Natural killer cell (primary cell): ENCODE results near the gene RRP15. TPM values are rescaled to one million over a fixed set of nuclear protein-coding genes. Genes with fewer than 3 reads are reported as not detected.

Source experiments
- ATAC-seq, 3 donors: fragments of 150-1000 bp in 2 of 3; fragments of 200-7000 bp in 1 of 3; cut with Tn5 transposase; 1 replicate in 1 of 3; 2 replicates in 2 of 3; pipeline ENCODE4 v1.10.0; 2021; ENCODE audit warnings: mild to moderate bottlenecking in 2 of 3, moderate library complexity in 2 of 3
- DNase-seq, 2 donors: peaks; one replicate each; pipeline versions ENCODE4 v3.0.0 to v3.0.0-alpha.2; 2013 to 2021; ENCODE audit warnings: mixed read lengths in 1 of 2
- H3K27ac ChIP-seq: one replicate; pipeline ENCODE4 v1.5.1; 2013; ENCODE audit warnings: mild to moderate bottlenecking, low read length
- H3K27me3 ChIP-seq: one replicate; pipeline ENCODE4 v1.6.1; 2013; ENCODE audit warnings: low read length; ENCODE audit not compliant: control insufficient read depth, insufficient read depth
- H3K36me3 ChIP-seq: one replicate; pipeline ENCODE4 v1.6.1; 2013; ENCODE audit warnings: low read length; ENCODE audit not compliant: control insufficient read depth, insufficient read depth
- H3K4me1 ChIP-seq: one replicate; pipeline ENCODE4 v1.6.1; 2013; ENCODE audit warnings: low read length; ENCODE audit not compliant: control insufficient read depth, insufficient read depth
- H3K4me3 ChIP-seq: one replicate; pipeline ENCODE4 v1.5.1; 2013; ENCODE audit warnings: low read length
- H3K9me3 ChIP-seq: one replicate; pipeline ENCODE4 v1.6.1; 2013; ENCODE audit warnings: low read length; ENCODE audit not compliant: control insufficient read depth, insufficient read depth
- H3K27ac Mint-ChIP-seq, 2 donors: one replicate each; pipeline ENCODE4 v1.8.0; 2022; ENCODE audit warnings: mild to moderate bottlenecking in 2 of 2, mixed read lengths in 2 of 2, moderate library complexity in 1 of 2
- H3K27me3 Mint-ChIP-seq, 2 donors: one replicate each; pipeline ENCODE4 v1.8.0; 2022; ENCODE audit warnings: low read depth in 2 of 2, mixed read lengths in 2 of 2
- H3K36me3 Mint-ChIP-seq: one replicate; pipeline ENCODE4 v1.8.0; 2022; ENCODE audit warnings: mixed read lengths
- H3K4me1 Mint-ChIP-seq, 2 donors: one replicate each; pipeline ENCODE4 v1.8.0; 2022; ENCODE audit warnings: mixed read lengths in 2 of 2
- H3K4me3 Mint-ChIP-seq: one replicate; pipeline ENCODE4 v1.8.0; 2022; ENCODE audit warnings: mild to moderate bottlenecking, moderate library complexity, mixed read lengths
- H3K9me3 Mint-ChIP-seq, 2 donors: one replicate each; pipeline ENCODE4 v1.8.0; 2022; ENCODE audit warnings: mixed read lengths in 2 of 2
- CTCF ChIP-seq: fragments of 200-600 bp; IDR thresholded peaks from one replicate; pipeline ENCODE4 v1.8.0; 2022; ENCODE audit warnings: antibody characterized with exemption
- WGBS: methylation state at CpG from one replicate; pipeline ENCODE4 v1.1.7; 2013; ENCODE audit warnings: missing lambda C conversion rate; ENCODE audit not compliant: insufficient coverage; 5-methylcytosine and 5-hydroxymethylcytosine counted together
- intact Hi-C: fragments of 100-400 bp; cut with micrococcal nuclease; formaldehyde crosslinking; loops from one replicate; pipeline ENCODE4 v1.14.2; 2022
- total RNA-seq, 4 donors: library from RNA; stranded (reverse); fragments of 120-200 nt in 1 of 4; gene quantifications; one replicate each; pipeline versions ENCODE4 v1.2.3 to v1.2.4, GENCODE V29; 2013 to 2022

RRP15 gene
- total RNA-seq, 3 donors from 2014 or later (not counting 1 experiment from before 2014, with no cell fraction given): 9.2 to 15.3 (median 13.3) TPM

- intact Hi-C loops: no loop called here
- Mint-ChIP-seq H3K36me3 (no peaks in the 10 kb centered on the region), H3K4me3 (no peak overlapping the region), H3K9me3 (no peaks in the 10 kb centered on the region), H3K27me3 (no peaks in the 10 kb centered on the region), H3K27ac (no peak overlapping the region), H3K4me1 (no peaks in the 10 kb centered on the region)
- no peaks in the 10 kb centered on the region for H3K9me3 ChIP-seq
- H3K27ac ChIP-seq: no peak overlapping the region
- no peaks in the 10 kb centered on the region for H3K4me1 ChIP-seq
- H3K4me3 ChIP-seq: no peak overlapping the region
- no peak for DNase-seq
- H3K36me3 ChIP-seq: no peaks in the 10 kb centered on the region
- no peak for TF ChIP-seq CTCF
- H3K27me3 ChIP-seq: no peaks in the 10 kb centered on the region
- ATAC-seq: no peak
- 92% methylated on average over 1 of the region's 1 CpG for WGBS
Observed at GRCh38 chr1:218363141-218363540, 78.0 kb downstream of the RRP15 start.

GRCh38 chr1:218364028-218364710, 79.1 kb downstream of the RRP15 start:
- WGBS: 88% methylated on average over 8 of the region's 8 CpGs
- H3K36me3 Mint-ChIP-seq: no peaks in the 10 kb centered on the region
- no peak for TF ChIP-seq CTCF
- H3K27ac Mint-ChIP-seq: no peak overlapping the region
- Histone ChIP-seq H3K27ac (no peak overlapping the region), H3K4me3 (no peak overlapping the region), H3K4me1 (no peaks in the 10 kb centered on the region), H3K9me3 (no peaks in the 10 kb centered on the region), H3K27me3 (no peaks in the 10 kb centered on the region), H3K36me3 (no peaks in the 10 kb centered on the region)
- ATAC-seq (no peak), DNase-seq (no peak)
- H3K4me3 Mint-ChIP-seq: no peak overlapping the region
- H3K4me1 Mint-ChIP-seq: no peaks in the 10 kb centered on the region
- H3K27me3 Mint-ChIP-seq: no peaks in the 10 kb centered on the region
- no peaks in the 10 kb centered on the region for H3K9me3 Mint-ChIP-seq
- intact Hi-C loops: no loop called here

GRCh38 chr1:218365226-218365999, 80.3 kb downstream of the RRP15 start:
- no peak overlapping the region for H3K27ac ChIP-seq
- Mint-ChIP-seq H3K9me3 (no peaks in the 10 kb centered on the region), H3K36me3 (no peaks in the 10 kb centered on the region), H3K4me1 (no peaks in the 10 kb centered on the region), H3K27ac (no peak overlapping the region), H3K4me3 (no peak overlapping the region), H3K27me3 (no peaks in the 10 kb centered on the region)
- TF ChIP-seq CTCF: no peak
- no peaks in the 10 kb centered on the region for H3K27me3 ChIP-seq
- no peaks in the 10 kb centered on the region for H3K36me3 ChIP-seq
- no peaks in the 10 kb centered on the region for H3K9me3 ChIP-seq
- no peak for ATAC-seq
- DNase-seq: no peak
- no peak overlapping the region for H3K4me3 ChIP-seq
- WGBS: 93% methylated on average over 15 of the region's 15 CpGs
- no peaks in the 10 kb centered on the region for H3K4me1 ChIP-seq
- intact Hi-C loops: no loop called here
